22Rv1 (cell line): ENCODE measurements around the gene FLNB.

Source experiments
- ZFX ChIP-seq: fragments of 450-650 bp; IDR thresholded peaks from 2 replicates; pipeline ENCODE4 v1.6.1; 2017; ENCODE audit warnings: antibody characterized with exemption, borderline replicate concordance
- TF ChIP-seq, protein P1 (sequence below): fragments of 450-650 bp; IDR thresholded peaks from 2 replicates; pipeline ENCODE4 v1.5.1; 2017; ENCODE audit warnings: mild to moderate bottlenecking

DNA sequence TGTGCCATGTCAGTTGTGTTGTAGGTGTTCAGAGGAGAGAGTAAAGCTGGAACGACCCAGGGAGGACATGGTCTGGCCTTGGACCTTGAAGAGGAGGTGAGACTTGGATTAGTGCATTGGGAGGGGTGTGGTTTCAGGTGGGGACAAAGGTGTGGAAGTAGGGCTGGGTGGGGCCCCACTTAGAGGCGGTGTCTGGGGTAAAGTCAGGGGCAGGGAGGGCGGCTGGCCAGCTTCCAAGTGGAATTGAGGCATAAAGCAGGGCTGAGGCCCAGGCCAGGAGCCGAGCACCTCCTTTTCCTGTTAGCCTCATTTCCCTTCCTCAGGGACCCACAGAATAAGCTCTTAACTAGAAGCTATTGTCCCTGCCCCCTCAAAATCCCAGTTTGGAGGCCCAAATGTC lies 36.2 kb upstream of the FLNB start:
- TF ChIP-seq, protein P1, sequence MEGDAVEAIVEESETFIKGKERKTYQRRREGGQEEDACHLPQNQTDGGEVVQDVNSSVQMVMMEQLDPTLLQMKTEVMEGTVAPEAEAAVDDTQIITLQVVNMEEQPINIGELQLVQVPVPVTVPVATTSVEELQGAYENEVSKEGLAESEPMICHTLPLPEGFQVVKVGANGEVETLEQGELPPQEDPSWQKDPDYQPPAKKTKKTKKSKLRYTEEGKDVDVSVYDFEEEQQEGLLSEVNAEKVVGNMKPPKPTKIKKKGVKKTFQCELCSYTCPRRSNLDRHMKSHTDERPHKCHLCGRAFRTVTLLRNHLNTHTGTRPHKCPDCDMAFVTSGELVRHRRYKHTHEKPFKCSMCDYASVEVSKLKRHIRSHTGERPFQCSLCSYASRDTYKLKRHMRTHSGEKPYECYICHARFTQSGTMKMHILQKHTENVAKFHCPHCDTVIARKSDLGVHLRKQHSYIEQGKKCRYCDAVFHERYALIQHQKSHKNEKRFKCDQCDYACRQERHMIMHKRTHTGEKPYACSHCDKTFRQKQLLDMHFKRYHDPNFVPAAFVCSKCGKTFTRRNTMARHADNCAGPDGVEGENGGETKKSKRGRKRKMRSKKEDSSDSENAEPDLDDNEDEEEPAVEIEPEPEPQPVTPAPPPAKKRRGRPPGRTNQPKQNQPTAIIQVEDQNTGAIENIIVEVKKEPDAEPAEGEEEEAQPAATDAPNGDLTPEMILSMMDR: no peak
- no peak for TF ChIP-seq ZFX
